PC-9 (cell line): ENCODE data around the gene TPRG1. TPM values are rescaled to one million over a fixed set of nuclear protein-coding genes. Genes with fewer than 3 reads are reported as not detected.

ENCODE experiments used
- BruUV-seq: library from RNA; stranded (reverse); fragments of 400-500 nt; replicated peaks from 2 replicates; lab custom pipeline; 2021; lab: Mats Ljungman, UMichigan
- CTCF ChIA-PET: fragments of 300-600 bp; sonication (Branson Sonifier 250); formaldehyde crosslinking; loops from one replicate; lab custom pipeline; 2022; ENCODE audit warnings: antibody characterized with exemption; lab: Charles Lee
- POLR2A ChIA-PET: fragments of 300-600 bp; sonication (Branson Sonifier 250); formaldehyde crosslinking; loops from one replicate; lab custom pipeline; 2022; ENCODE audit warnings: antibody characterized with exemption; ENCODE audit not compliant: unreplicated experiment; lab: Charles Lee
- DNase-seq, 2 experiments: peaks; one replicate each; pipeline versions ENCODE4 v3.0.0 to v3.0.0-alpha.2; 2015 to 2022; ENCODE audit warnings: mixed read lengths in 1 of 2
- H2AFZ ChIP-seq: fragments of 200-600 bp; sonication (generic); 2 replicates; pipeline ENCODE4 v1.8.1; 2017; ENCODE audit warnings: antibody characterized with exemption
- H3F3A ChIP-seq: fragments of 200-600 bp; sonication (generic); 2 replicates; pipeline ENCODE4 v1.8.1; 2017; ENCODE audit warnings: antibody characterized with exemption, mild to moderate bottlenecking, low read depth; ENCODE audit not compliant: insufficient read depth
- H3K27ac ChIP-seq: fragments of 200-600 bp; sonication (generic); 2 replicates; pipeline ENCODE4 v1.6.1; 2016; ENCODE audit warnings: mixed run types
- H3K27me3 ChIP-seq: fragments of 200-600 bp; sonication (generic); 2 replicates; pipeline ENCODE4 v1.6.1; 2016; ENCODE audit warnings: low read depth, mixed run types; ENCODE audit not compliant: insufficient read depth
- H3K36me3 ChIP-seq: fragments of 200-600 bp; sonication (generic); 2 replicates; pipeline ENCODE4 v1.6.1; 2016; ENCODE audit warnings: low read depth, mixed run types
- H3K4me1 ChIP-seq: fragments of 200-600 bp; sonication (generic); replicated peaks from 2 replicates; pipeline ENCODE4 v1.6.1; 2016; ENCODE audit warnings: mixed run types; ENCODE audit not compliant: insufficient read depth
- H3K4me2 ChIP-seq: fragments of 200-600 bp; sonication (generic); 2 replicates; pipeline ENCODE4 v1.6.1; 2017; ENCODE audit warnings: mixed run types
- H3K4me3 ChIP-seq: fragments of 200-600 bp; sonication (generic); 2 replicates; pipeline ENCODE4 v1.6.1; 2016; ENCODE audit warnings: mixed run types
- H3K79me2 ChIP-seq: fragments of 200-600 bp; sonication (generic); 2 replicates; pipeline ENCODE4 v1.6.1; 2017; ENCODE audit warnings: low read depth, mixed run types
- H3K9me2 ChIP-seq: fragments of 200-600 bp; sonication (generic); 2 replicates; pipeline ENCODE4 v1.8.1; 2017; ENCODE audit warnings: mild to moderate bottlenecking; ENCODE audit not compliant: insufficient read depth
- H3K9me3 ChIP-seq: fragments of 200-600 bp; sonication (generic); 2 replicates; pipeline ENCODE4 v1.8.1; 2016; ENCODE audit warnings: low read depth; ENCODE audit not compliant: insufficient read depth
- H4K20me1 ChIP-seq: fragments of 200-600 bp; sonication (generic); 2 replicates; pipeline ENCODE4 v1.8.1; 2017; ENCODE audit not compliant: insufficient read depth
- EZH2 ChIP-seq: fragments of 200-600 bp; sonication (generic); IDR thresholded peaks from 2 replicates; pipeline ENCODE4 v1.8.0; 2017; ENCODE audit warnings: antibody characterized with exemption, low read depth
- intact Hi-C: fragments of 100-400 bp; cut with micrococcal nuclease; formaldehyde crosslinking; loops from one replicate; pipeline ENCODE4 v1.10.0; 2022; ENCODE audit not compliant: unreplicated experiment
- total RNA-seq: library from RNA; stranded (reverse); gene quantifications from 2 replicates; pipeline ENCODE4 v1.2.3, GENCODE V29; 2021
- TF ChIP-seq, protein P1 (sequence below): fragments of 200-600 bp; sonication (generic); conservative IDR thresholded peaks from 2 replicates; pipeline ENCODE4 v1.6.1; 2017; ENCODE audit warnings: mixed run types, antibody characterized with exemption, mild to moderate bottlenecking, moderate library complexity

Gene TPRG1
- total RNA-seq, 1 experiment from 2014 or later, result 1.9 TPM

DNA sequence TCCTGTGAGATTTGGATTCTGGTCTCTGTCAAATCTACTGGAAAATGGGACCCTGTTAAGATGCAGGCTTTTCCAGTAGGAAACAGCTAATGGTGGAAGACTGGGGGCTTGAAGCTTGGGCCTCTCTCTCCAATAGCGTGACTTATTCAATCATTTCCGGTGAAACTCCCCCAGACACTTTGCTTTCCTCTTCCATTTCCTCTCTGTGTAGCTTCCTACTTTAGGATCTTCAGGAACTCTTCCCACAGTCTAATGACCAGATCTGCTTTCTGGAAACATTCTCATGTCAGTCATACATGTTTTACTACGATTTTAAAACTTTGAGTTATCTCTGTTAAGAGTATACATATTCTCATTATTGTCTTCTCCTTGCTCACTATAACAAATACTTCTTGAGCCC, 28.0 kb upstream of the TPRG1 start:
- DNase-seq, result no peak
- H3K4me2 ChIP-seq, result no peak overlapping the region
- TF ChIP-seq EZH2, result no peak
- TF ChIP-seq, protein P1, sequence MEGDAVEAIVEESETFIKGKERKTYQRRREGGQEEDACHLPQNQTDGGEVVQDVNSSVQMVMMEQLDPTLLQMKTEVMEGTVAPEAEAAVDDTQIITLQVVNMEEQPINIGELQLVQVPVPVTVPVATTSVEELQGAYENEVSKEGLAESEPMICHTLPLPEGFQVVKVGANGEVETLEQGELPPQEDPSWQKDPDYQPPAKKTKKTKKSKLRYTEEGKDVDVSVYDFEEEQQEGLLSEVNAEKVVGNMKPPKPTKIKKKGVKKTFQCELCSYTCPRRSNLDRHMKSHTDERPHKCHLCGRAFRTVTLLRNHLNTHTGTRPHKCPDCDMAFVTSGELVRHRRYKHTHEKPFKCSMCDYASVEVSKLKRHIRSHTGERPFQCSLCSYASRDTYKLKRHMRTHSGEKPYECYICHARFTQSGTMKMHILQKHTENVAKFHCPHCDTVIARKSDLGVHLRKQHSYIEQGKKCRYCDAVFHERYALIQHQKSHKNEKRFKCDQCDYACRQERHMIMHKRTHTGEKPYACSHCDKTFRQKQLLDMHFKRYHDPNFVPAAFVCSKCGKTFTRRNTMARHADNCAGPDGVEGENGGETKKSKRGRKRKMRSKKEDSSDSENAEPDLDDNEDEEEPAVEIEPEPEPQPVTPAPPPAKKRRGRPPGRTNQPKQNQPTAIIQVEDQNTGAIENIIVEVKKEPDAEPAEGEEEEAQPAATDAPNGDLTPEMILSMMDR, result no peak
- H3K27me3 ChIP-seq, result no peaks in the 10 kb centered on the region
- no peak overlapping the region for H2AFZ ChIP-seq
- POLR2A ChIA-PET, result no interaction called here
- H3K9me2 ChIP-seq, result no peaks in the 10 kb centered on the region
- H4K20me1 ChIP-seq, result no peaks in the 10 kb centered on the region
- intact Hi-C loops, result loop anchor here (1.0 to 10.0 kb wide), 4 partner anchors 186 to 1405 kb away; partner anchors contain the start of gene LPP
- H3K27ac ChIP-seq, result no peak overlapping the region
- CTCF ChIA-PET, result interaction anchor here (1.8 kb wide), 1 partner anchor 188 kb away, joined by 6 read pairs; no protein-coding TSS in a partner anchor
- peaks cover 7% of the 10 kb centered on the region for H3K4me1 ChIP-seq
- no peaks in the 10 kb centered on the region for H3K9me3 ChIP-seq
- H3F3A ChIP-seq, result no peaks in the 10 kb centered on the region
- H3K79me2 ChIP-seq, result no peaks in the 10 kb centered on the region
- no TSS peak for BruUV-seq
- H3K36me3 ChIP-seq, result no peaks in the 10 kb centered on the region
- H3K4me3 ChIP-seq, result no peak overlapping the region

DNA sequence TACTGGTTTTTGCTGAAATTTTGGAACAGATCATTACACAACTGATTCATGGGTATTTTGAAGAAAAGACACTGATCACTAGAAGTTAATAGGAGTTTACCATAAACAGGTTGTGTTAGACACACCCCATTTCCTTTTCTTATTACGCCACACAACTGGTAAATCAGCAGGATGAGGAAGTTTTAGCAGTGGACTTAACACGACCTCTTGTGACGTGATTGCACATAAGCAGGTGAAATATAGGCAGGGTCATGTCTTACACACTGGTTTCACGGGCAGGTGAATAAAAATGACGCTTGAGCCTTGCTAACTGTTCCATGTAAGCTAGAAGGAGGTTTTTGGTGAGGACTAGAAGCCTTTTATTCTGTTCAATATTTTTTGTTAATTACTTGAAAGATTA, 27.1 kb upstream of the TPRG1 start:
- H3K79me2 ChIP-seq, result no peaks in the 10 kb centered on the region
- no peak overlapping the region for H3K27ac ChIP-seq
- no peaks in the 10 kb centered on the region for H4K20me1 ChIP-seq
- no peaks in the 10 kb centered on the region for H3K36me3 ChIP-seq
- no TSS peak for BruUV-seq
- no peaks in the 10 kb centered on the region for H3F3A ChIP-seq
- intact Hi-C loops, result loop anchor here (1.0 to 10.0 kb wide), 5 partner anchors 187 to 1406 kb away; partner anchors contain the start of gene LPP
- TF ChIP-seq, protein P1, result peak; percentile 53
- TF ChIP-seq EZH2, result no peak
- peak; percentile 32 to 89 for DNase-seq
- H3K9me2 ChIP-seq, result no peaks in the 10 kb centered on the region
- peak overlapping the region; percentile 21; the same call in 1 of the 2 replicates for H3K4me2 ChIP-seq
- ChIA-PET CTCF (interaction anchor here (0.5 to 1.8 kb wide), 2 partner anchors 187 to 189 kb away, joined by 3 to 6 read pairs; no protein-coding TSS in a partner anchor), POLR2A (no interaction called here)
- no peaks in the 10 kb centered on the region for H3K9me3 ChIP-seq
- H3K4me3 ChIP-seq, result no peak overlapping the region
- H3K4me1 ChIP-seq, result peaks cover 7% of the 10 kb centered on the region
- no peak overlapping the region for H2AFZ ChIP-seq
- no peaks in the 10 kb centered on the region for H3K27me3 ChIP-seq

DNA sequence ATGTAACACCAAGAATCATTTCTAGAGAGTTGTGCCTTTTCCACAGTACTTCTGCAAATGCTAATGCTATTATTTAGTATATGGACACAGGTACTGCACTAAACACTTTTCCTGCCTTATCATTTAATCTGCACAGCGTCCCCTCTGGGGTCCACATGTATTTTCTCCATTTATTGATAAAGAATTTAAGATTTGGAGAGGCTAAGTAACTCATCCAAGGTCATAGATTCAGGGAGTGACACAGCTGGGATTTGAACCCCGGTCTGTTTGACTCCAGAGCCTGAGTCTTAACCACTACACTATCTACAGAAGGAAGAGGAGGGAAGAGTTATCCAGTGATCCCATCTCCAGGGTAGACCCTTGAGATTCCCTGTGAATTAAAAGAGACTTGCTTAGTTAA, 24.9 kb upstream of the TPRG1 start:
- Histone ChIP-seq H3K4me1 (peaks cover 7% of the 10 kb centered on the region), H3K27me3 (no peaks in the 10 kb centered on the region), H3K4me3 (no peak overlapping the region), H3K9me2 (no peaks in the 10 kb centered on the region), H2AFZ (no peak overlapping the region), H4K20me1 (no peaks in the 10 kb centered on the region), H3K36me3 (no peaks in the 10 kb centered on the region), H3K9me3 (0 out of 2 replicates have a peak, but pooled peaks cover 4% of the 10 kb centered on the region), H3K27ac (no peak overlapping the region), H3F3A (no peaks in the 10 kb centered on the region), H3K4me2 (no peak overlapping the region), H3K79me2 (no peaks in the 10 kb centered on the region)
- TF ChIP-seq, protein P1, result no peak
- no peak for TF ChIP-seq EZH2
- no TSS peak for BruUV-seq
- POLR2A ChIA-PET, result no interaction called here
- DNase-seq, result no peak
- intact Hi-C loops, result loop anchor here (5.0 to 10.0 kb wide), 3 partner anchors 472 to 992 kb away; partner anchors contain the start of gene LPP
- CTCF ChIA-PET, result interaction anchor here (0.6 kb wide), 1 partner anchor 88 kb away, joined by 9 read pairs; no protein-coding TSS in a partner anchor
